ENCODE results near the gene MFSD2A. TPM values are rescaled to one million over a fixed set of nuclear protein-coding genes. Genes with fewer than 3 reads are reported as not detected.

MFSD2A gene
- total RNA-seq, 4 donors from 2014 or later = 1.7 to 5.1 (median 4.1) TPM

DNA sequence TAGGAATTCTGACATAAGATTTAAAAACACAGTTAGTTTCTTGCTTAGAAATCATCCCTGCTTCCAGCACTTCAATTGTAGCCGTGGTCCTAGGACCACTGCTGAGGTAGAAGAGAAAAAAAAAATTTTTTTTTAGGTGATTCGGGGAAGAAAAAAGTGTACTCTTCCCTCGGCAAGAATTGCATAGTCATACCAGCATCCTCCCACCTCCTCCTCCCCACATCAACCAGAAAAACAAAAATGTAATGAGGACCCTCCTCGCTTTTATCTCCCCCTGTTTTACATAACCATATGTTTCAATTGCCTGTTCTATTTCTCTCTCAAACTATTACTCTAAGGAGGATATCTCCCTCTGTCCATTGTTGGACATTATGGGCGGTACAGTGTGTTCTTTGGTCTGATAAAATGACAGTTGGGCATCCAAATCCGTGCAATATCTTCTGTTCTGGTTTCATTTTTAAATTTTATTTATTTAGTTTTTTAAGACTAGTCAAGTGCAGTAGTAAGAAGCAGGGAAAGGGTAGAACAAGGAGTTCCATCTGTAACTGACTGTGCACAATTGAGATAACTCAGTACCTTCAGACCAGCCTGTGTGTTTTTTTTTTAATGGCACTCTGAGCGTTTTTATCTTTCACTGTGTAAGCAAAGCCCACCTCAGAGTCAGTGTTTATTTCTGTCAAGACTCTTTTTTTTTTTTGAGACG, 10.4 kb upstream of the MFSD2A start:
- 60% methylated on average over 8 of the region's 8 CpGs for WGBS
- intact Hi-C loops (cut with DNase I) = no loop called here
- TF ChIP-seq POLR2A (IDR thresholded peaks at IDR 0.05; ENCODE audit: low read depth) (no peak), POLR2AphosphoS5 (IDR thresholded peaks at IDR 0.05) (no peak), EP300 (IDR thresholded peaks at IDR 0.05) (no peak)
- TF ChIP-seq, protein P1, sequence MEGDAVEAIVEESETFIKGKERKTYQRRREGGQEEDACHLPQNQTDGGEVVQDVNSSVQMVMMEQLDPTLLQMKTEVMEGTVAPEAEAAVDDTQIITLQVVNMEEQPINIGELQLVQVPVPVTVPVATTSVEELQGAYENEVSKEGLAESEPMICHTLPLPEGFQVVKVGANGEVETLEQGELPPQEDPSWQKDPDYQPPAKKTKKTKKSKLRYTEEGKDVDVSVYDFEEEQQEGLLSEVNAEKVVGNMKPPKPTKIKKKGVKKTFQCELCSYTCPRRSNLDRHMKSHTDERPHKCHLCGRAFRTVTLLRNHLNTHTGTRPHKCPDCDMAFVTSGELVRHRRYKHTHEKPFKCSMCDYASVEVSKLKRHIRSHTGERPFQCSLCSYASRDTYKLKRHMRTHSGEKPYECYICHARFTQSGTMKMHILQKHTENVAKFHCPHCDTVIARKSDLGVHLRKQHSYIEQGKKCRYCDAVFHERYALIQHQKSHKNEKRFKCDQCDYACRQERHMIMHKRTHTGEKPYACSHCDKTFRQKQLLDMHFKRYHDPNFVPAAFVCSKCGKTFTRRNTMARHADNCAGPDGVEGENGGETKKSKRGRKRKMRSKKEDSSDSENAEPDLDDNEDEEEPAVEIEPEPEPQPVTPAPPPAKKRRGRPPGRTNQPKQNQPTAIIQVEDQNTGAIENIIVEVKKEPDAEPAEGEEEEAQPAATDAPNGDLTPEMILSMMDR (IDR thresholded peaks at IDR 0.05) = no peak
- H3K9me3 ChIP-seq = no peaks in the 10 kb centered on the region
- no peak for DNase-seq (ENCODE audit: extremely low spot score)
- no peaks in the 10 kb centered on the region for H3K4me1 ChIP-seq
- H3K27ac ChIP-seq (replicated peaks in 1 of 4) = no peak overlapping the region
- H3K36me3 ChIP-seq = no peaks in the 10 kb centered on the region
- peaks cover 0 to 19% (median 0%) of the 10 kb centered on the region in 4 donors for H3K27me3 ChIP-seq
- H3K4me3 ChIP-seq = no peak overlapping the region

- no peak for DNase-seq (ENCODE audit: extremely low spot score)
- Histone ChIP-seq H3K9me3 (no peaks in the 10 kb centered on the region), H3K4me1 (peaks cover 0 to 2% (median 0%) of the 10 kb centered on the region in 4 donors), H3K27me3 (peaks cover 0 to 11% (median 0%) of the 10 kb centered on the region in 4 donors), H3K36me3 (no peaks in the 10 kb centered on the region), H3K4me3 (no peak overlapping the region), H3K27ac (replicated peaks in 1 of 4) (no peak overlapping the region)
- intact Hi-C loops (cut with DNase I) = no loop called here
- TF ChIP-seq POLR2A (IDR thresholded peaks at IDR 0.05; ENCODE audit: low read depth) = no peak
- TF ChIP-seq POLR2AphosphoS5 (IDR thresholded peaks at IDR 0.05) = no peak
- TF ChIP-seq, protein P1 (IDR thresholded peaks at IDR 0.05) = no peak
- no peak for TF ChIP-seq EP300 (IDR thresholded peaks at IDR 0.05)
- 85% methylated on average over 4 of the region's 4 CpGs for WGBS
Measured at GRCh38 chr1:39946216-39946615, 8.7 kb upstream of the MFSD2A start.

- 85% methylated on average over 4 of the region's 4 CpGs for WGBS
- no peak overlapping the region for H3K27ac ChIP-seq (replicated peaks in 1 of 4)
- TF ChIP-seq EP300 (IDR thresholded peaks at IDR 0.05) = no peak
- TF ChIP-seq, protein P1 (IDR thresholded peaks at IDR 0.05) = no peak
- TF ChIP-seq POLR2AphosphoS5 (IDR thresholded peaks at IDR 0.05) = no peak
- no peak for TF ChIP-seq POLR2A (IDR thresholded peaks at IDR 0.05; ENCODE audit: low read depth)
Measured at GRCh38 chr1:39947260-39947659, 7.7 kb upstream of the MFSD2A start.

GRCh38 chr1:39949891-39950290, 5.1 kb upstream of the MFSD2A start:
- intact Hi-C loops (cut with DNase I) = loop anchor here (10.0 kb wide), 1 partner anchor 305 kb away; the partner anchor contains the start of gene ZMPSTE24
- H3K27ac ChIP-seq (replicated peaks in 1 of 4) = no peak overlapping the region
- H3K4me3 ChIP-seq = no peak overlapping the region
- no peaks in the 10 kb centered on the region for H3K9me3 ChIP-seq
- TF ChIP-seq, protein P1 (IDR thresholded peaks at IDR 0.05) = no peak
- TF ChIP-seq POLR2AphosphoS5 (IDR thresholded peaks at IDR 0.05) = no peak
- no peak for TF ChIP-seq POLR2A (IDR thresholded peaks at IDR 0.05; ENCODE audit: low read depth)
- no peak for TF ChIP-seq EP300 (IDR thresholded peaks at IDR 0.05)
- no peak for DNase-seq (ENCODE audit: extremely low spot score)
- H3K36me3 ChIP-seq = no peaks in the 10 kb centered on the region
- H3K4me1 ChIP-seq = peaks cover 10 to 28% (median 15%) of the 10 kb centered on the region in 4 donors
- peaks cover 0 to 8% (median 0%) of the 10 kb centered on the region in 4 donors for H3K27me3 ChIP-seq
- WGBS = 80% methylated on average over 2 of the region's 2 CpGs

More at GRCh38 chr1:39947260-39947659, 7.7 kb upstream of the MFSD2A start:
- H3K4me1 ChIP-seq = peaks cover 0 to 9% (median 5%) of the 10 kb centered on the region in 4 donors
- H3K4me3 ChIP-seq = no peak overlapping the region
- intact Hi-C loops (cut with DNase I) = no loop called here
- no peaks in the 10 kb centered on the region for H3K9me3 ChIP-seq
- DNase-seq (ENCODE audit: extremely low spot score) = no peak
- H3K27me3 ChIP-seq = peaks cover 0 to 9% (median 0%) of the 10 kb centered on the region in 4 donors
- no peaks in the 10 kb centered on the region for H3K36me3 ChIP-seq

Measured in esophagus muscularis mucosa (tissue), 4 donors.